A549 treated with AZD9567 at 1 μM for 4 hours (cell line): Measurements from ENCODE around the gene RPL35A. TPM values are rescaled to one million over a fixed set of nuclear protein-coding genes. Genes with fewer than 3 reads are reported as not detected.

ENCODE experiments used
- total RNA-seq: library from RNA; stranded (reverse); fragments of 200-300 nt; extraction: Qiagen RNA extraction; gene quantifications from 5 replicates; pipeline ENCODE4 v1.2.3, GENCODE V29; 2022; ENCODE audit not compliant: insufficient read depth

Gene RPL35A
- total RNA-seq = 1,049 to 1,249 TPM (median 1,092 TPM) in 5 replicates

DNA sequence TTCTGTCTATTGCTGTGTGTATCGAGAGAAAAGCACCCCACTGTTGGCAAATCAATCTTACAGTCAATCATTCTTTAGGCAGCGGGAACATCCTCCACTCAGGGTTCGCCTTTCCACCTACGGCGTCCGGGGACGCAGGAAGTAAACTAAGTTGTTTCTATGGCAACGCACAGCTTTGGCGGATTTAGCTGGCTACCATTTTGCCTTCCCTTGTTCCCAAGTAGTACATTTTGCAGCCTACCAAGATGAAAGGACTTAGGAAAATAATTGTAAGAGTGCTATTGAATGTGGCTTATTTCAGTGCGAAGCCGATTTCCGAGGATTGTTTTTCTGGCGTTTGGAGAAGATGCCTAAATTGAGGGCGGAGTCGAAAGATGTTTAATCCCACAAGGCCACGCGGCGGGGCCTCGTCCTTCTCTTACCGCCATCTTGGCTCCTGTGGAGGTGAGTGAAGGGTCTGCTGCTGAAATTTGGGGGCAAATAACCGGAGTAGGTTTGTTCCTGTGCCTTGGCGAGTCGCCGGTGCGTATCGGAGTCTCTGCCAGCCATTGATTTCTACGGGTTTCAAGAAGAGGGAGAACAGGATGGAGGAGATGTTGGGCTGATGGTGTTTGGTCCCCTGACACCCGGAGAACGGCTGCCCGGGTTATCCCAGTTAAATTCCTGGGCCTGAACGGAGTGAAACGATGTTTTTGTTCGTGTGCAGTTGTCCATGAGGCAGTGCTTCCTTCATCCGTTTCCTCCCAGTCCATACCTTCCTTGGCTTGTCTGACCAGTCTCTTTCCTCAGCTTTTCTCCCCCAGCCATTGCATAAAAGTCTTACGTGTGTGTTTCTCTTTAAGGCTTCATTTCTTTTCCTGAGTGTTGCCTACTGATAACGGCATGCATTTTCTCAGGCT is at the start of gene RPL35A:
Gene RPL35A (plus strand): TSS at position 413 of the 899 bp plus-strand sequence. CDS start 778 bp downstream, outside the sequence.

DNA sequence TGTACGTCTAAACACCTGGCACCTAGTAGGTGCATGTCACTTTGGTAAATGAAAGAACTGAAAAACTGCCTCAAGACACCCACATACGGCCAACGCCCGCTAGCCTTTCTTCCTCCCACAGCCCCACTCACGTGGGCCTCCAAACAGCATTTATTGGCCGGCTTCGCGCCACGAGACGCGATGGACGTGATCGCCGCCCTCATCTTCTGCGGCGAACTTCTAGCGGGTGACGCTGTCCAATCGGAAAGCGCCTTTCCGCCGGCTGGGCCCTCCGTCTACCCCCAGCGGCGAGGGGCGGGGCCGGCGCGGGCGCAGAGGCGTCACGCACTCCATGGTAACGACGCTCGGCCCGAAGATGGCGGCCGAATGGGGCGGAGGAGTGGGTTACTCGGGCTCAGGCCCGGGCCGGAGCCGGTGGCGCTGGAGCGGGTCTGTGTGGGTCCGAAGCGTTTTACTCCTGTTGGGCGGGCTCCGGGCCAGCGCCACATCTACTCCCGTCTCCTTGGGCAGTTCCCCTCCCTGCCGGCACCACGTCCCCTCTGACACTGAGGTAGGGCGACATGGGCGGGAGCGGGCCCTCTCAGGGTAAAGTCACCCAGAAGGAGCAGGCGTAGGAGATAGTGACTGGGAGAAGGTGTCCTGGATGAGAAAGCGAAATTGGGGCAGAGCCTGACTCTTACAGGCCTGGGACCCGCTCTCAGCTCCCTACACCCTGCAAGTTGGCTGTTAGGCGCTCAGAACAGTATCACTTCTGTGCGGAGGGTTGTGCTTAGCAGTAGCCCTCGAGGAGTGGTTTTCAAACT is 10.1 kb downstream of the RPL35A start, which contains the start of gene LMLN:
Gene LMLN (plus strand): TSS at position 327 of the 803 bp plus-strand sequence. CDS start 29 bp downstream, at position 356.

Other genes starting within 250 kb of the RPL35A start
- 7.8 to 11.0 TPM (median 8.8 TPM) in 5 replicates for gene RUBCN, start 213.3 kb upstream of the RPL35A start, total RNA-seq
- gene FYTTD1, start 200.3 kb upstream of the RPL35A start, total RNA-seq = 22.6 to 36.4 TPM (median 28.2 TPM) in 5 replicates
- gene LRCH3, start 158.9 kb upstream of the RPL35A start, total RNA-seq = 14.1 to 17.1 TPM (median 14.7 TPM) in 5 replicates
- 2.3 to 15.6 TPM (median 2.6 TPM) in 5 replicates for gene LMLN, start 10.0 kb downstream of the RPL35A start, total RNA-seq